Activated CD4-positive, alpha-beta T cell treated with anti-CD3 and anti-CD28 coated beads, Interleukin-10, Interleukin-2, amounts not matched to agents 100 ng/mL and 50 ng/mL, durations not matched to agents 16 hours and 8 hours (primary cell): ENCODE results near the gene NOL3.

Experiments used
- DNase-seq: peaks from one replicate; pipeline ENCODE4 v3.0.0-alpha.2; 2020

Gene NOL3

GRCh38 chr16:67190448-67191399 lies 20.4 kb downstream of the NOL3 start:
- DNase-seq, result no peak

- no peak for DNase-seq
These were observed 21.2 kb downstream of the NOL3 start for GRCh38 chr16:67191411-67191994.

- DNase-seq, result peak; percentile 95
These were observed 21.8 kb downstream of the NOL3 start, which contains the start of gene E2F4 for GRCh38 chr16:67191995-67192681. Gene E2F4, plus strand, starts transcription at chr16:67192155. Its CDS starts 73 bp downstream, at chr16:67192228.

GRCh38 chr16:67192781-67193361 lies 22.5 kb downstream of the NOL3 start:
- DNase-seq, result no peak

- DNase-seq, result no peak
These were observed 23.2 kb downstream of the NOL3 start for GRCh38 chr16:67193536-67193935.

- no peak for DNase-seq
These were observed 23.9 kb downstream of the NOL3 start for GRCh38 chr16:67194260-67194659.

GRCh38 chr16:67195676-67196075 lies 25.3 kb downstream of the NOL3 start:
- DNase-seq, result no peak

- DNase-seq, result no peak
These were observed 26.5 kb downstream of the NOL3 start for GRCh38 chr16:67196881-67197280.

- no peak for DNase-seq
These were observed 27.4 kb downstream of the NOL3 start for GRCh38 chr16:67197704-67198103.

- DNase-seq, result peak; percentile 40
These were observed 27.9 kb downstream of the NOL3 start for GRCh38 chr16:67198238-67198734.

- DNase-seq, result no peak
These were observed 28.9 kb downstream of the NOL3 start, which contains the start of gene ELMO3 for GRCh38 chr16:67199011-67199807. Gene ELMO3, plus strand, starts transcription at chr16:67199131. Its CDS starts 196 bp downstream, at chr16:67199327.

- no peak for DNase-seq
These were observed 29.5 kb downstream of the NOL3 start for GRCh38 chr16:67199808-67200198.

- no peak for DNase-seq
These were observed 30.2 kb downstream of the NOL3 start for GRCh38 chr16:67200491-67200890.

GRCh38 chr16:67201411-67202345 lies 31.3 kb downstream of the NOL3 start:
- no peak for DNase-seq

- no peak for DNase-seq
These were observed 32.1 kb downstream of the NOL3 start for GRCh38 chr16:67202426-67202825.

- DNase-seq, result no peak
These were observed 32.7 kb downstream of the NOL3 start for GRCh38 chr16:67202956-67203493.

- no peak for DNase-seq
These were observed 33.7 kb downstream of the NOL3 start for GRCh38 chr16:67204076-67204475.

GRCh38 chr16:67206129-67206837 lies 35.9 kb downstream of the NOL3 start:
- no peak for DNase-seq

- no peak for DNase-seq
These were observed 36.5 kb downstream of the NOL3 start for GRCh38 chr16:67206838-67207248.
